HepG2 (cell line): Measurements from ENCODE around the gene TBC1D19. TPM values are rescaled to one million over a fixed set of nuclear protein-coding genes. Genes with fewer than 3 reads are reported as not detected.

ENCODE experiments used
- ATAC-seq: fragments of 200-7000 bp; cut with Tn5 transposase; 3 replicates; pipeline ENCODE4 v1.9.1; 2020; ENCODE audit warnings: mild to moderate bottlenecking, moderate library complexity
- BruUV-seq: library from RNA; stranded (reverse); fragments of 400-500 nt; replicated peaks from 2 replicates; lab custom pipeline; 2021; lab: Mats Ljungman, UMichigan
- CTCF ChIA-PET: fragments of 300-600 bp; formaldehyde crosslinking; extraction: SDS; loops from one replicate; lab custom pipeline; 2021; ENCODE audit warnings: low total read pairs, inconsistent platforms, low intra/inter-chr PET ratio; lab: Yijun Ruan, JAX
- POLR2A ChIA-PET: fragments of 350-600 bp; sonication (Branson Sonifier 250); formaldehyde crosslinking; loops from one replicate; lab custom pipeline; 2020; ENCODE audit warnings: antibody characterized with exemption, inconsistent platforms; lab: Yijun Ruan, JAX
- DNase-seq: peaks from one replicate; pipeline ENCODE4 v3.0.0-alpha.2; 2015; ENCODE audit warnings: low spot score
- FAIRE-seq: peaks from 3 replicates; lab custom pipeline; 2011; peaks lifted over from hg19 to GRCh38; lab: Jason Lieb, UNC
- H2AFZ ChIP-seq: one replicate; pipeline ENCODE4 v1.6.1; 2011; ENCODE audit warnings: low read length, inconsistent platforms
- H3K27ac ChIP-seq: fragments of 300-600 bp; 3 replicates; pipeline ENCODE4 v1.8.0; 2011; ENCODE audit warnings: mixed run types, mild to moderate bottlenecking, mixed read lengths, low read length, inconsistent platforms; ENCODE audit not compliant: insufficient read depth; ENCODE audit errors: extremely low read length
- H3K27me3 ChIP-seq, 2 experiments: fragments of 200-600 bp in 1 of 2; 2 replicates in 1 of 2; 3 replicates in 1 of 2; pipeline versions ENCODE4 v1.6.0 to v1.8.0; 2011; ENCODE audit warnings: low read length in 2 of 2, mild to moderate bottlenecking in 2 of 2, moderate library complexity in 2 of 2, inconsistent platforms in 1 of 2; ENCODE audit not compliant: insufficient read depth in 2 of 2, control insufficient read depth in 1 of 2
- H3K36me3 ChIP-seq, 2 experiments: fragments of 200-600 bp in 1 of 2; replicated peaks in 1 of 2; 2 replicates in 1 of 2; 3 replicates in 1 of 2; pipeline versions ENCODE4 v1.5.1 to v1.8.0; 2011; ENCODE audit warnings: low read length in 2 of 2, inconsistent platforms in 1 of 2; ENCODE audit not compliant: insufficient read depth in 2 of 2, control insufficient read depth in 1 of 2
- H3K4me1 ChIP-seq: 2 replicates; pipeline ENCODE4 v1.5.1; 2012; ENCODE audit warnings: low read length, inconsistent platforms; ENCODE audit not compliant: insufficient read depth
- H3K4me2 ChIP-seq: 2 replicates; pipeline ENCODE4 v1.6.0; 2011; ENCODE audit warnings: low read depth, low read length, inconsistent platforms
- H3K4me3 ChIP-seq, 3 experiments: fragments of 200-600 bp in 1 of 3; sonication (generic), shearing (Covaris generic) in 1 of 3; replicated peaks in 1 of 3; 2 replicates each; pipeline ENCODE4 v1.5.1; 2011 to 2016; ENCODE audit warnings: low read length in 3 of 3, inconsistent platforms in 2 of 3, low read depth in 2 of 3, mild to moderate bottlenecking in 2 of 3, control low read depth in 1 of 3, mixed read lengths in 1 of 3; ENCODE audit not compliant: insufficient read depth in 1 of 3
- H3K79me2 ChIP-seq: one replicate; pipeline ENCODE4 v1.6.1; 2011; ENCODE audit warnings: low read length, inconsistent platforms; ENCODE audit not compliant: insufficient read depth
- H3K9ac ChIP-seq: 2 replicates; pipeline ENCODE4 v1.6.0; 2011; ENCODE audit warnings: mild to moderate bottlenecking, low read depth, low read length, inconsistent platforms; ENCODE audit not compliant: insufficient read depth
- H3K9me3 ChIP-seq: 2 replicates; pipeline ENCODE4 v1.5.1; 2012; ENCODE audit warnings: mild to moderate bottlenecking, low read length
- H4K20me1 ChIP-seq: 2 replicates; pipeline ENCODE4 v1.6.0; 2011; ENCODE audit warnings: inconsistent platforms, mild to moderate bottlenecking, low read length, moderate library complexity; ENCODE audit not compliant: insufficient read depth
- CCAR2 ChIP-seq: fragments of 200-400 bp; formaldehyde crosslinking; optimal IDR thresholded peaks from 2 replicates; pipeline ENCODE3; 2018; ENCODE audit warnings: low read depth, mild to moderate bottlenecking, low read length, moderate library complexity
- CHD2 ChIP-seq: IDR thresholded peaks from 2 replicates; pipeline ENCODE4 v1.6.1; 2011; ENCODE audit warnings: low read depth, low read length, improper control_type of control experiment
- DBP ChIP-seq: sonication (generic); formaldehyde crosslinking; IDR thresholded peaks from 2 replicates; pipeline ENCODE4 v1.4.0; 2020; ENCODE audit warnings: missing genetic modification reagents; ENCODE audit errors: not compliant biosample characterization
- DMAP1 ChIP-seq: IDR thresholded peaks from 2 replicates; pipeline ENCODE4 v1.6.1; 2016
- GTF2F1 ChIP-seq: fragments of 150-350 bp; IDR thresholded peaks from 2 replicates; pipeline ENCODE4 v1.6.1; 2014; ENCODE audit warnings: low read length
- KDM6A ChIP-seq: IDR thresholded peaks from 2 replicates; pipeline ENCODE4 v1.6.1; 2016; ENCODE audit warnings: low read depth
- MBD4 ChIP-seq: IDR thresholded peaks from 2 replicates; pipeline ENCODE4 v1.6.1; 2012; ENCODE audit warnings: low read length, inconsistent platforms, borderline replicate concordance
- NFIC ChIP-seq: IDR thresholded peaks from 2 replicates; pipeline ENCODE4 v1.6.1; 2012; ENCODE audit warnings: mild to moderate bottlenecking, low read length, inconsistent platforms
- SOX5 ChIP-seq: IDR thresholded peaks from 2 replicates; pipeline ENCODE4 v1.6.1; 2016; ENCODE audit warnings: borderline replicate concordance
- ZNF101 ChIP-seq: sonication (generic); formaldehyde crosslinking; IDR thresholded peaks from 2 replicates; pipeline ENCODE4 v1.4.0; 2020; ENCODE audit warnings: mild to moderate bottlenecking, low read depth, missing genetic modification reagents, borderline replicate concordance
- ZNF207 ChIP-seq: fragments of 450-650 bp; IDR thresholded peaks from 2 replicates; pipeline ENCODE4 v1.6.1; 2016; ENCODE audit warnings: antibody characterized with exemption, borderline replicate concordance
- ZNF33B ChIP-seq: sonication (generic); formaldehyde crosslinking; IDR thresholded peaks from 2 replicates; pipeline ENCODE4 v1.5.1; 2020; ENCODE audit warnings: mild to moderate bottlenecking, missing genetic modification reagents
- ZNF597 ChIP-seq: sonication (generic); formaldehyde crosslinking; IDR thresholded peaks from 2 replicates; pipeline ENCODE4 v1.5.0; 2020; ENCODE audit warnings: missing genetic modification reagents
- ZNF616 ChIP-seq: sonication (generic); formaldehyde crosslinking; IDR thresholded peaks from 2 replicates; pipeline ENCODE4 v1.5.0; 2020; ENCODE audit warnings: low read depth, mild to moderate bottlenecking, missing genetic modification reagents
- ZNF772 ChIP-seq: sonication (generic); formaldehyde crosslinking; IDR thresholded peaks from 2 replicates; pipeline ENCODE4 v1.5.0; 2020; ENCODE audit warnings: mild to moderate bottlenecking, missing genetic modification reagents
- ZNF792 ChIP-seq: IDR thresholded peaks from 2 replicates; pipeline ENCODE4 v1.6.1; 2016
- ZNF883 ChIP-seq: sonication (generic); formaldehyde crosslinking; IDR thresholded peaks from 2 replicates; pipeline ENCODE4 v1.5.1; 2020; ENCODE audit warnings: mild to moderate bottlenecking, missing genetic modification reagents; ENCODE audit errors: not compliant biosample characterization
- WGBS: methylation state at CpG from one replicate; pipeline ENCODE4 v1.1.6; 2017; ENCODE audit warnings: low lambda C conversion rate; 5-methylcytosine and 5-hydroxymethylcytosine counted together
- in situ Hi-C: cut with HindIII; loops from 2 replicates; pipeline ENCODE4 v1.10.0; 2017; ENCODE audit warnings: low pct_unique_long_range_greater_than_20kb; ENCODE audit not compliant: extremely low pct_ligation_motif_present
- intact Hi-C: fragments of 100-400 bp; cut with micrococcal nuclease; formaldehyde crosslinking; loops from one replicate; pipeline ENCODE4 v1.10.0; 2022; ENCODE audit not compliant: unreplicated experiment
- polyA plus RNA-seq, 8 experiments: library from polyadenylated mRNA; depleted of rRNA in 3 of 8; stranded (reverse) in 7 of 8; unstranded in 1 of 8; fragments of >200 nt; fragmentation: Illumina TruSeq in 4 of 8; extraction: Trizol in 4 of 8; gene quantifications; 2 replicates each; pipeline versions ENCODE4 v1.2.1 to v1.2.3, GENCODE V29; 2011 to 2016; ENCODE audit warnings: low read depth in 4 of 8, missing spikeins in 1 of 8, mixed read lengths in 1 of 8; ENCODE audit not compliant: insufficient read depth in 1 of 8
- total RNA-seq, 5 experiments: library from RNA; depleted of rRNA; stranded (reverse); fragments of >200 nt; fragmentation: Illumina TruSeq; extraction: Trizol; gene quantifications; 2 replicates each; pipeline ENCODE4 v1.2.3, GENCODE V29; 2016; ENCODE audit warnings: low read depth in 1 of 5

TBC1D19 gene
- total and polyA plus RNA-seq, 2 of the 13 experiments (the other 11 are each of a cell fraction or from before 2014, with no cell fraction given), result 1.6 to 3.5 TPM

- H3K36me3 ChIP-seq, result no peaks in the 10 kb centered on the region
- H3K27me3 ChIP-seq, result no peaks in the 10 kb centered on the region
- POLR2A ChIA-PET, result no interaction called here
- H3K27ac ChIP-seq, result no peak overlapping the region
- no peak overlapping the region for H3K4me3 ChIP-seq
- no TSS peak for BruUV-seq
- no peak overlapping the region for H3K4me2 ChIP-seq
- intact Hi-C loops, result no loop called here
- H3K4me1 ChIP-seq, result no peaks in the 10 kb centered on the region
- in situ Hi-C loops, result no loop called here
- ATAC-seq, result no peak
- FAIRE-seq, result no peak
- no peak for TF ChIP-seq GTF2F1
- no peak for TF ChIP-seq ZNF792
- no peak for TF ChIP-seq ZNF883
- no peak for TF ChIP-seq CHD2
- TF ChIP-seq ZNF772 (CRISPR knock-in tag), result no peak
- no peak for TF ChIP-seq ZNF207
- no peaks in the 10 kb centered on the region for H3K9me3 ChIP-seq
- H4K20me1 ChIP-seq, result no peaks in the 10 kb centered on the region
- no peak overlapping the region for H3K9ac ChIP-seq
- H2AFZ ChIP-seq, result no peak overlapping the region
- CTCF ChIA-PET, result no interaction called here
- DNase-seq, result no peak
- H3K79me2 ChIP-seq, result no peaks in the 10 kb centered on the region
Observed at GRCh38 chr4:26663888-26664287, 80.0 kb downstream of the TBC1D19 start.

- no peak overlapping the region for H2AFZ ChIP-seq
- no peak overlapping the region for H3K4me3 ChIP-seq
- H3K27ac ChIP-seq, result no peak overlapping the region
- intact Hi-C loops, result no loop called here
- no TSS peak for BruUV-seq
- H3K79me2 ChIP-seq, result no peaks in the 10 kb centered on the region
- POLR2A ChIA-PET, result no interaction called here
- no peak overlapping the region for H3K9ac ChIP-seq
- no peaks in the 10 kb centered on the region for H3K9me3 ChIP-seq
- no peaks in the 10 kb centered on the region for H3K36me3 ChIP-seq
- no peak overlapping the region for H3K4me2 ChIP-seq
- ATAC-seq, result no peak
- no peak for FAIRE-seq
- WGBS, result 87% methylated on average over 2 of the region's 2 CpGs
- H3K4me1 ChIP-seq, result no peaks in the 10 kb centered on the region
- CTCF ChIA-PET, result no interaction called here
- no peaks in the 10 kb centered on the region for H4K20me1 ChIP-seq
- H3K27me3 ChIP-seq, result no peaks in the 10 kb centered on the region
- in situ Hi-C loops, result no loop called here
- no peak for DNase-seq
- TF ChIP-seq SOX5 (CRISPR knock-in tag), result no peak
- TF ChIP-seq CCAR2, result no peak
- no peak for TF ChIP-seq ZNF101 (CRISPR knock-in tag)
- TF ChIP-seq DMAP1 (CRISPR knock-in tag), result no peak
- TF ChIP-seq ZNF597 (CRISPR knock-in tag), result no peak
- TF ChIP-seq DBP (CRISPR knock-in tag), result no peak
- TF ChIP-seq MBD4, result no peak
- TF ChIP-seq NFIC, result no peak
- no peak for TF ChIP-seq ZNF616 (CRISPR knock-in tag)
- no peak for TF ChIP-seq KDM6A (CRISPR knock-in tag)
- TF ChIP-seq ZNF33B (CRISPR knock-in tag), result no peak
Observed at GRCh38 chr4:26670903-26671537, 87.1 kb downstream of the TBC1D19 start.
